Right lobe of liver (tissue), 6 donors: ENCODE results near the gene BCR. TPM values are rescaled to one million over a fixed set of nuclear protein-coding genes. Genes with fewer than 3 reads are reported as not detected.

Experiments used
- ATAC-seq, 4 donors: fragments of 200-7000 bp; cut with Tn5 transposase; one replicate each; pipeline ENCODE4 v1.9.1; 2020; ENCODE audit warnings: mild to moderate bottlenecking in 4 of 4, moderate library complexity in 4 of 4
- DNase-seq, 3 donors: peaks; one replicate each; pipeline ENCODE4 v3.0.0-alpha.2; 2020
- H3K27ac ChIP-seq, 3 donors: fragments of 200-600 bp; one replicate each; pipeline ENCODE4 v1.8.0; 2022
- H3K27me3 ChIP-seq, 2 donors: fragments of 200-600 bp; one replicate each; pipeline ENCODE4 v1.8.0; 2022
- H3K36me3 ChIP-seq, 4 donors: fragments of 200-600 bp; sonication (generic) in 1 of 4; one replicate each; pipeline versions ENCODE4 v1.5.1 to v1.8.0; 2017 to 2022; ENCODE audit warnings: control low read depth in 1 of 4
- H3K4me1 ChIP-seq, 4 donors: fragments of 200-600 bp; sonication (generic) in 1 of 4; one replicate each; pipeline versions ENCODE4 v1.5.1 to v1.8.0; 2017 to 2022; ENCODE audit warnings: control low read depth in 1 of 4
- H3K4me3 ChIP-seq, 3 donors: fragments of 200-600 bp; one replicate each; pipeline ENCODE4 v1.8.0; 2022
- H3K9me3 ChIP-seq, 4 donors: fragments of 200-600 bp; sonication (generic) in 1 of 4; one replicate each; pipeline versions ENCODE4 v1.5.1 to v1.8.0; 2017 to 2022; ENCODE audit warnings: control low read depth in 1 of 4
- CTCF ChIP-seq, 4 donors: fragments of 200-600 bp in 3 of 4; fragments of 450-650 bp in 1 of 4; IDR thresholded peaks; one replicate each; pipeline versions ENCODE4 v1.5.1 to v1.8.0; 2016 to 2022; ENCODE audit warnings: antibody characterized with exemption in 4 of 4, mild to moderate bottlenecking in 2 of 4
- POLR2A ChIP-seq: fragments of 450-650 bp; IDR thresholded peaks from one replicate; pipeline ENCODE4 v1.6.1; 2017; ENCODE audit warnings: antibody characterized with exemption, mild to moderate bottlenecking
- WGBS: methylation state at CpG from one replicate; pipeline ENCODE4 v1.1.6; 2018; ENCODE audit warnings: low coverage, low lambda C conversion rate; ENCODE audit not compliant: insufficient coverage; ENCODE audit errors: missing lambda C conversion rate; 5-methylcytosine and 5-hydroxymethylcytosine counted together
- intact Hi-C, 2 donors: fragments of 100-400 bp; cut with DNase I; formaldehyde crosslinking; loops; one replicate each; pipeline versions ENCODE4 v1.11.2 to v1.14.1; 2022
- total RNA-seq, 6 experiments: library from RNA; depleted of rRNA in 2 of 6; stranded (reverse); fragments of >200 nt in 2 of 6; fragmentation: NEBNext Ultra II Directional in 3 of 6; extraction: Animal tissue kit (Norgen Biotek cat#: 25700) in 3 of 6; gene quantifications; one replicate each; pipeline versions ENCODE4 v1.1.0 to v1.2.4, GENCODE V29; 2016 to 2023
- donor health status: DM: no; HTN: yes; CAD: no.
- donor health status: DM: no; HTN: no; CAD: no.
- donor health status: DM: no; HTN: no; CAD: no.
- donor health status: DM: no; HTN: yes; CAD: no.
- donor health status: DM: no; HTN: yes; CAD: no.

Gene BCR
- total RNA-seq, 6 experiments from 2014 or later: 22.7 to 28.8 (median 24.3) TPM

DNA sequence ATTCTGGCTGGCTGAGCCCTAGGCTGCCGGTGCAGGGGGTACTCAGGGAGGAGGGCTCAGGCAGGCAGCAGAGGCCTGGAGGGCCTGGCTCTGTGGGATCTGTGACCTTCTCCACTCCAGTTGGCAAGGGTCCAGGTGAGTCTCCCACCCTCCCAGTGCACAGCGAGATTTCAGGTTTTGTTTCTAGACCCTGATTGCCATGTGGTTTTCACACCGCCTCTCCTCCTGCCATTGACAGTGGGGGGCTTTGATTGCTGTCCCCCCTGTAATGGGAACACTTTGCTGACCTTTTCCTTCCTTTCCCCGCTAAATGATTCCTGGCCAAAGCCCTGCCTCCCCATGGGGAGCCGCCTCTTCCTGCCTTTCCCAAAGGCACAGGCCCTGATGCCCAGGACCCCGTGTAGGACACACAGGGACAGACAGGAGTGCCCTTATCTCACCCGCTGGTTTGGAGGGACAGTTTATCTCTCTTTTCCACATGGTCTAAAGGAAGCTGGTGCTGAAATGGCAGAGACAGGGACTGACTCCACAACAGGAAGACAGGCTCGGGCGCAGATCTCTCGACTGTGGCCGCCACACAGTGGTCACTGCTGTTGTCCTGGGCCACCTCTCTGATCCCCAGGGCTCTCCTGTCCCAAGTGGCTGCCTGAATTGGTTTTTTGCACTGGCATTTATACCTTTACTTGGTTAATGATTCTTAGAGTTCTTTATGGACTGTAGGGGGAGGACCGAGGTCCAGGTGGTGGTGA is 43.4 kb downstream of the BCR start:
- Histone ChIP-seq H3K4me3 (no peak overlapping the region), H3K36me3 (peaks cover 0 to 3% (median 0%) of the 10 kb centered on the region in 4 donors), H3K4me1 (peaks cover 0 to 46% (median 23%) of the 10 kb centered on the region in 4 donors), H3K27me3 (no peaks in the 10 kb centered on the region), H3K27ac (peak overlapping the region in 1 of 3 donors; percentile 8), H3K9me3 (no peaks in the 10 kb centered on the region)
- peak; percentile 37 to 71 (median 60) for ATAC-seq
- intact Hi-C loops: no loop called here
- WGBS: 40% methylated on average over 9 of the region's 12 CpGs
- DNase-seq: no peak
- TF ChIP-seq POLR2A (no peak), CTCF (IDR thresholded peaks at IDR 0.05) (no peak)

DNA sequence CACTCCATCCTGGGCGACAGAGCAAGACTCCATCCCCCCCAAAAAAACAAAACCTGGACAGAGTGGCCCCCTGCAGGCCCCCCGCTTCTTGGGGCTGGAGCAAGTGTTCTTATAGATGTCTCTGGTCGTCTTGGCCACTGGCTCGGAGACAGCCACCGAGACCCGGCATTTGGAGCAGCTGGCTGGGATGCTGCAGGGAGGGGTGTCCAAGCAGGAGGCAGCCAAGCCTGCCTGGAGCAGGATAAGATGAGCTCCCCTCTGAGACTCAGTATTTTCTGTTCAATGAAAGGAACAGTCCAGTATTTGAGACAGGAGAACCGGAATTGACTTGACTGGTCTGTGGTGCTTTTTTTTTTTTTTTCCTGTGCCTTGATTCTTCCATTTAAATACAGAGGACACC is 44.5 kb downstream of the BCR start:
- intact Hi-C loops: no loop called here

DNA sequence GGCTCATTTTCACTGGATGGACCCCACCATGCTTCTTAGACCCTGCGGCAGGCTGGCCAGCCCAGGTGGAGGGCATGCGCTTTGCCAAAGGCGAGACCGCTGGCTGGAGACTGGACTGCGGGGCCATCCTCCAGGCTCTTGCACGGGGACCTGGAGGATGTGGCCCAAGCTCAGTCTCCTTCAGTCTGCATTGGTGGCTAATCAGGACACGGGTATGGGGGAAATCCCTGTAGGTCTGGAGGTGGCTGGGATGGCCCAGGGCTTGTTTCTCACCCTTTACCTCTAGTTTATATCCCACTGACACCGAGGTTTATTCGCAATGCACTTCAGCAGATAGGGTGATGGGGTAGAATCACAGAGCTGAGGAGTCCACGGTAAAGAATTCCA is 45.0 kb downstream of the BCR start:
- Histone ChIP-seq H3K36me3 (peaks cover 0 to 3% (median 0%) of the 10 kb centered on the region in 4 donors), H3K27ac (no peak overlapping the region), H3K9me3 (no peaks in the 10 kb centered on the region), H3K27me3 (no peaks in the 10 kb centered on the region), H3K4me1 (peaks cover 0 to 31% (median 15%) of the 10 kb centered on the region in 4 donors), H3K4me3 (no peak overlapping the region)
- WGBS: 81% methylated on average over 3 of the region's 10 CpGs
- intact Hi-C loops: no loop called here
- TF ChIP-seq CTCF (IDR thresholded peaks at IDR 0.05) (no peak), POLR2A (no peak)
- peak in 1 of 3 donors; percentile 14 for DNase-seq
- no peak for ATAC-seq

More for the DNA sequence above, 44.5 kb downstream of the BCR start:
- H3K4me1 ChIP-seq: peaks cover 0 to 35% (median 18%) of the 10 kb centered on the region in 4 donors
- no peaks in the 10 kb centered on the region for H3K27me3 ChIP-seq
- no peak for DNase-seq
- H3K36me3 ChIP-seq: peaks cover 0 to 3% (median 0%) of the 10 kb centered on the region in 4 donors
- H3K27ac ChIP-seq: no peak overlapping the region
- no peaks in the 10 kb centered on the region for H3K9me3 ChIP-seq
- no CpG with 5 or more reads among the region's 7 CpGs for WGBS
- no peak for ATAC-seq
- no peak overlapping the region for H3K4me3 ChIP-seq
- TF ChIP-seq CTCF (IDR thresholded peaks at IDR 0.05) (no peak), POLR2A (no peak)

- Histone ChIP-seq H3K27ac (no peak overlapping the region), H3K4me1 (peaks cover 0 to 30% (median 15%) of the 10 kb centered on the region in 4 donors), H3K9me3 (no peaks in the 10 kb centered on the region), H3K36me3 (peaks cover 0 to 3% (median 0%) of the 10 kb centered on the region in 4 donors), H3K4me3 (no peak overlapping the region), H3K27me3 (no peaks in the 10 kb centered on the region)
- WGBS: 50% methylated on average over 8 of the region's 8 CpGs
- TF ChIP-seq POLR2A (no peak), CTCF (IDR thresholded peaks at IDR 0.05) (no peak)
- DNase-seq (no peak), ATAC-seq (peak in 2 of 4 donors; percentile 8 to 9)
- intact Hi-C loops: no loop called here
Measured at GRCh38 chr22:23225724-23226496, 45.6 kb downstream of the BCR start.
